Cerebellar cortex (tissue), 1 donor: ENCODE data around the gene EML1.

ENCODE experiments used
- DNase-seq: peaks from one replicate; pipeline ENCODE4 v3.0.0-alpha.2; 2015; ENCODE audit warnings: low spot score

The EML1 gene

GRCh38 chr14:99803803-99804202, 10.6 kb downstream of the EML1 start:
- no peak for DNase-seq

DNA sequence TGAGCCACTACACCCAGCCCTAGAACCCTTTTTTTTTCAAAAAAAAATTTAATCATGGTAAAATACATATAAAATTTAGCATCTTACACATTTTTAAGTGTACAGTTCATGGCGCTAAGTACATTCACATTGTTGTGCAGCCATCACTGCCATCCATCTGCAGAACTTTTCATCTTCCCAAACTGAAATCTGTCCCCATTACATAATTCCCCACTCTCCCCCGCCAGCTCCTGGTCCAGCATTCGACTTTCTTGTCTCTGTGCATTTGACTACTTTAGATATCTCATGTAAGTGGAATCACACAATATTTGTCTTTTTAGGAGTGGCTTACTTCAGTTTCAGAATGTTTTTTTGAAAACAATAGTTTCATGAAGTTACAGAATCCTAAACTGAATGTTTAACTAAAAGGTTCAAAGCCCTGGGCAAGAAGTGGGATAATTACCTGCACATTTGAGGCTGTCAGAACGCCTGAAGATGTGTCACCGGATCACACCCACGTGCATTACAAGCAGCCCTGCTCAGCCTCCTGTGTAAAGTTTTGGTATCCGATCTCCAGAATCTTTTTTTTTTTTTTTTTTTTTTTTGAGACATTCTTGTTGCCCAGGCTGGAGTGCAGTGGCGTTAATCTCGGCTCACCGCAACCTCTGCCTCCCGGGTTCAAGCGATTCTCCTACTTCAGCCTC, 12.7 kb downstream of the EML1 start:
- no peak for DNase-seq

DNA sequence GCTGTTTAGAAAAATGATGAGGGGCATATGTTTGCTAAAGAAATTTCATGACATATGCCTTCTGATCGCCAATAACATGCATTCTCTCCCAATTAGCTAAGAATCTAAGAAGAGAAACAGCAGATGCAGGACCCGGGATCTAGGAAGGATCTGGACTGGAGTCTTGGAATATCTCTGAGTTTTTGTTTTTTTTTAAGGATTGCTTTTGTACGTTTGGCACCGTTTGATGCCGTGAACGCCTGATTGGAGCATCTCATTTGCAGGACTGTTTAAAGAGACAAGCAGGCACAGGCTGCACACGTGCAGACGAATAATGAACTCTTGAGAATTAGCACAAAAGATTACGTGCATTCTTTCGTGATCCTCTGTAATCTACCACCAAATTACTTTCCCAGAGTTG, 13.6 kb downstream of the EML1 start:
- no peak for DNase-seq

DNA sequence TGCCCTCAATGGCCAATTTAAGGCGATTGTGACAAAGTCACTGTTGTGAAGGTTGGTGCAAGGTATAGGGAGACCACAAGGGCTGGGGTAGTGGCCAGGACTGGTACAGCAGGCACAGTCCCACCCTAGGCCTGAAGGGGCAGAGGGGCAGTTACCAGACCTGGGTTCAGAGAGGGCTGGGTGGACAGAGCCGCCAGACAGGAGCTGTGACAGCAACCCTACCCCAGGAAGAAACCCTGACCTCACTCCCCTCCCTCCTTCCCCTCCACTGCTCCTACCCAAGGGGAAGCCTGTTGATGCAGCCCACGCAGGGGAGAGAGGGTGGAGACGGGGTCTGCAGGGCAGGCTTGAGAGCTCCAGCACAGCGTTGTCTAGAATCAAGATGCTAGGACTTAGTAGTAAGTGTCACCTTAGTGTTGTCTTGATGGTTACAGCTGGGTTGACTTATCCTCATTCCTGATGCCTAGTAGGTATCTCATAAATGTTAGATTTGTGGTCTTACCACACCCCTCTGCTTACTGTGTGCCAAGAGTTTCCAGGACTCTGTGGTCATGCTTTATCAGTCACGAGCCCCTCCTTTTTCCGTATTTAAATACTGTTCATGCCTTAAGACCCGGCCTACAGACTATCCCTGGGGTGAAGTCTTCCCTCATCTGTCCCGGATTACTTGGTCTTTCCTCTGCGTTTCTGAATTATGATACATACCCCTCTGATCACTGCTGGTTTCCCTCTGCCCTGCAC, 14.4 kb downstream of the EML1 start:
- no peak for DNase-seq

DNA sequence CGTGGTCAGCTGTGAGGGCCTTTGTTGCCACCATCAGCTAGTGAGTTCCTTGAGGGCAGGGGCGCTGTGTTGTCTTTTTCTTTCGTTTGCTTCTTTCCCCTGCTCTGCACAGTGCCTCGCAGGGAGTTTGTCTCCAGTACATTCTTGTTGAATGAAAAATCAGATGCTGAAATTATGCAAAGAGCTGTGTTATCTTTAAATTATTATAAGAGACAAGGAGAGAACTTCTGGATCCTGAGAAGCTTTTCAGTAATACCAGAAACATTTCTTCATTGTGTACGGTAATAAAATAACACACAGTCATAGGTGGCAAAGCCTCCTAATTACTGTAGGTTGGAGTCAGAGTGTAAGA, 14.9 kb downstream of the EML1 start:
- DNase-seq = no peak

- DNase-seq = no peak
Measured at GRCh38 chr14:99808515-99808914, 15.3 kb downstream of the EML1 start.

- no peak for DNase-seq
Measured at GRCh38 chr14:99809360-99809759, 16.1 kb downstream of the EML1 start.

DNA sequence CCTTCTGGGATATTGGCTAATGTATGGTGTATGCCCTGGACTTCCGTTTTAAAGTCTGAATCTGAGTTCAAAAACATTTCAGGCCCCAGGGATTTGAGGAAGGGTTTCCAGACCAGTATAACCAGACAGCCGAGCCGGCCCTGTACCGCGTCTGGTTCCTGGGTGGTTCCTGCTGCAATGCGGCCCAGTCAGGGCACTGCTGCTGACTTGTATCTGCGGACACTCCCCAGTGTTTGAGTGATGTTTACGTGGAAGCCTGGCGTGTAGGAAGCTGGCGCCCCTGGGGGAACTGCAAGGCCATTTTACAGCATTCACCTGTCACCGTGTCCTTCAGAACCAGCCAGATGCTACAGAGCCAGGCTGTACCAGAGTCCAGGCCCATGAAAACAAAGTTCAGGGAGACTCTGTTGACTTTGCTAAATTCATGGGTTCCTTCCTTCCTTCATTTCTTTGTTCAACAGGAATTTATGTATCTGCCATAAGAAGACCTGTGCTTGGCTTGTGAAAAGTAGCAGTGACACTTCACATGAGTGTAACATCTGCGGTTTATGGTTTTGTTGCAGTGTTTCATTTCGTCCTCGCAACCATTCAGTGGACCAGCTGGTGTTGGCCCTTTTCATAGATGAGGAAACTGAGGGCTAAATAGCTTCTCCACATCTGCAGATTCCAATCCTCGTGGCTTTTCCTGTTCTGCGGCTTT, 16.8 kb downstream of the EML1 start:
- DNase-seq = no peak

DNA sequence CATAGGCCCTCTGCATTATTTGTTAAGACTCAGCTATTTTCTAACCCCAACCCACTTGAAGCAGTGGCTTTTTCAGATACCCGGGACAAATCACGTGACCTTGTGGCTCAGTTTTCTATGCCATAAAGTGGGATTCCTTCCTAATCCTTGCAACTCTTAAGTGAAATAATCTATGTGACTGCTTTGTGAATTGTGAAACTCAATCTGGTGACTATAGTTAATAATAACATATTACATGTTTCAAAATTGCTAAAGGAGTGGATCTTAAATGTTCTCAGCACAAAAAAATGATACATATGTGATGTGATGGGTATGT, 17.3 kb downstream of the EML1 start:
- no peak for DNase-seq

DNA sequence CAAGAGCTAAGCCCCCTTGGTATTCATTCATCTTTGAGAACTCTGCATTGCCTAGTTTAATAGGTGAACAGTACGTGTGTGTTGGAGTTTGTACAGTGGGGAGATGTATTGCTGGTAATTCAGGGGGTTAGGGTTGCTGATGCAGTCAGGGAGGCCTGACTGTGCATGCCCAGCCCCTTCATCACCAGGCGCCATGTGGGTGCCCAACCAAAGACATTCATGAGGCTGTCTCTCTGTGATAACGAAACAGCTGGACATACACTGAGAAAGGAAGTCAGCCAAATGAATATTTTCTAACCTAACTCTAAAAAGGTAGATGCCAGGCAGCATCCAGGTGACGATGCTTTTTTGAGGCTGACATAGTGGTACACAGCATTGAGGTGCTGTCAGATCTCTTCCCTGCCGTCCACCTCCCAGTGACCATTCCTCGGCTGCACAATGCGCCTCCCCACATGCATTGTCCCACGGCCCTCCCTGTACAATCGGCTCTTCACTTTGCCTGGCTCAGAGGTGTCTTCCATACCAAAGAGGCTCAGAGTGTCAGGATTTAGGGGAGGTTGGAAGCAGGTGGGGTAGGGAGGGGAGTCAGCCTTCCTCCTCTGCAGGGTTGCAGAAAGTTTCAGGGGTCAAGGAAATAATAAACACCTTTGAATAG, 19.0 kb downstream of the EML1 start:
- no peak for DNase-seq

GRCh38 chr14:99812892-99813291, 19.7 kb downstream of the EML1 start:
- DNase-seq = no peak

DNA sequence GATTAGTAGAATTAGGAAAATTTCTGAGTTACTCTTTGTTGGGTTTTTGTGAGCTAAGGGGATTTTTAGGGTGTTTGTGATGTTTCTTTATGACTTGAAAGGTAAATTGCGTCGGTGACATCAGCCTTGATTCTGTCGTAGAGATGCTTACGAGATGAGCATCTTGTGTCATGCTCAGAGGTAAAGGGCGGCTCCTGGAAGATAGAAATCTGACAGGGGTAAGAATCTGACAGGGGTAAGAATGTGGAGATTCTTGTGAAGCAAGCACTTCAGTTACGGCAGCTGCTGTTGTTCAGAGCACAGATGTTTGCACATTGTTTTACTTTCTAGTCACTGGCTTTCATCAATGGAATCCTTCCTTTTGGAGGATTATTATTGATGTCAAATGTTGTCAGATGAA, 22.5 kb downstream of the EML1 start:
- no peak for DNase-seq

DNA sequence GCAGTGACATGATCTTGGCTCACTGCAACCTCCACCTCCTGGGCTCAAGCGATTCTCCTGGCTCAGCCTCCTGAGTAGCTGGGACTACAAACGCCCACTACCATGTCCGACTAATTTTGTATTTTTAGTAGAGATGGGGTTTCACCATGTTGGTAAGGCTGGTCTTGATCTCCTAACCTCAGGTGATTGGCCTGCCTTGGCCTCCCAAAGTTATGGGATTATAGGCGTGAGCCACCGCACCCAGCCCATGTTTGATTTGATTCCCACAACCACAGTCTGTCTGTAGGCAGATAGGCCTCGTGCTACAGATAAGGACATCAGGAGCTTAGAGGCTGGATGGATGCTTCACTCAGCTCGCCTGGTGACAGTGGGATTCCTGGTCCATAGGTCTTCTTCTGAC, 23.0 kb downstream of the EML1 start:
- DNase-seq = no peak

DNA sequence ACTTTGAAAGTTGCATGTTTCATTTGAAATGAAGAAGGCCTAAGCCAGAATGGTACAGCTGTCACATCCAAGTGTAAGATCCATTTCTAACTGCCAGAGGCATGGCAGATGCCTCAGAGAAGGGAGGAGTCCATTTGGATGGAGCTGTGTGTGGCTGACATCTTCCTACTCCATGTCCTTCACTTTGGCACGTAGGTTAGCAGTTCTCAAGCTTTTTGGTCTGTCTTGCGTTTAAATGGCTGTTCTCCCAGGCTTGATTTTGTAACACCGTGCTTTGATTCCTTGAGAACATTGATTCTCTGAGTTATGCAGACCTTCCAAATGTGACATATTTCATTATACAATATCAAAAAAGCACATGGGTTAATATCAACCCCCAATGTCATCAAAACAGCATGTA, 23.4 kb downstream of the EML1 start:
- DNase-seq = no peak

- DNase-seq = no peak
Measured at GRCh38 chr14:99817331-99817730, 24.1 kb downstream of the EML1 start.

GRCh38 chr14:99818503-99819036, 25.4 kb downstream of the EML1 start:
- no peak for DNase-seq

DNA sequence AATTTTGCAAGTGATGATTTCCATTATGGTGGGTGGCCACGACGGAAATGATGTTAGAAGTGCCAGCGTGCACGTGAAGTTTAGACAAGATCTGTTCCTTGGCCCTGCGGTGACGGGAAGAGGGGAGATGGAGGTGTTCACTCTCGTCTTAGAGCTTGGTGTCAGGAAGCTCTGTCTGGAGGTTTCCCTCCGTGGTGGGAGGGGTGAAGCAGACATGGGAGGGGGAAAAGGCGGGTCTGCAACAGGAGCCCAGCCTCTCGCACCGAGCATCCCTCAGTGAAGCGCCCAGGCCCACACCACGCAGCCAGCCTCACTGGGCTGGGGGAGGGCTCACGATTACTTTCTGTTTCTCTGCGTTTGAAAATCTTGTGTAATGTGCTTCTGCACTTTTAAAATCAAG, 26.3 kb downstream of the EML1 start:
- no peak for DNase-seq

DNA sequence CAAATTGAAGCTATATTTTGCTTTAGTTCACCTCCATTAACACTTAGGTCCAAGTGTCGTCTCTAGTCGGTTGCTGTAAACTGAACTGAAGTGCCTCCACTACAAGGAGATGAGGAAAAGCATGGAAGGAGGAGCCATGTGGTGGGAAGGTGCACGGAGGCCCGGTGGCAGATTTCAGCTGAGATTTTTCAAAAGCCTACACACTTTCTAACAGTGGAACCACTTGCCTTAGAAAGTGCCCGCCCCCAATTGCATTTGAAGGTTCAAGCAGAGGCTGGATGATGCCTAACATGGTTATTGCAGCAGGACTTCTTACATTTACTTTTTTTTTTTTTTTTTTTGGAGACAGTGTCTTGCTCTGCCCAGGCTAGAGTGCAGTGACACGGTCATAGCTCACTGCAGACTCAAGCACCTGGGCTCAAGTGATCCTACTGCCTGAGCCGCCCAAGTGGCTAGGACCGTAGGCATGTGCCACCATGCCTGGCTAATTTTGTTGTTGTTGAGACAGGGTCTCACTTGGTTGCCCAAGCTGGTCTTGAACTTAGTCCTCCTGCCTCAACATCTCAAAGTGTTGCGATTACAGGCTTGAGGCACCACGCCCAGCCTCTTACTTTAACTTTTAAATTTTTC, 27.6 kb downstream of the EML1 start:
- DNase-seq = no peak

GRCh38 chr14:99821519-99822508, 28.6 kb downstream of the EML1 start:
- peak; percentile 13 for DNase-seq

DNA sequence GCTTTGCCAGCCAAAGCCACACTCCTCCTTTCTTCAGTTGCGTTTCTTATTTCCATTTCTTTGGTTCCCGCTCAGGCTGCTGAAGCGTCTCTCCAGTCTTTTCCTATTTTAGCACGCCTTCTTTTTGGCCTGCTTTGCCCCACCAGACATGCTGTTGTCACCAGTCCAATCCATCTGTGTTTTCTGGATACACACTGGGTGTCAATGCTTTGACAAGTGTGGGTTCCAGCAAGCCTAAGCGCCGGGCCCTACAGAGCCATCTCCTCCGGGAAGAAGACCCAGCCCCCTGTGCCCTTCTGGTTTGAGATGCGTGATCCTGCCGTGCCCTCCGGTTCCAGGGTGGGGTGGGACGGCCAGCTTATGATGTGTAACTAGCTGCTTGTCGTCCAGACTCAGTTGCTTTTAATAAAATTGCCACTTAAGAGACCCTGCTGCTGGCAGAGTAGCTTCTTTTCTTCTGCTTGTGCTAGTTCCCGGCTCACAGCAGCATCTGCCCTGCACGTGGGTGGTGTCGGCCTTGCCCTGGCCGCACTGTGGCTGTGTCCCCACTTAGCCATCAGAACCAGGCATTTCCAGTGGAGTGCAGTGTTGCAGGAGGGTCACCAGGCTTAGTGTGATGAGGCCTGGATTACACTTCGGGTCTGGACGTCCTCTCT, 29.7 kb downstream of the EML1 start:
- peak; percentile 75 for DNase-seq
